ENCODE measurements around the gene C1orf105. TPM values are rescaled to one million over a fixed set of nuclear protein-coding genes. Genes with fewer than 3 reads are reported as not detected.
"Not testable (repeated sequence)": the region's sequence is repeated elsewhere in the genome, so short reads cannot be mapped to it uniquely, and the experiment has no call there.

C1orf105 gene
- total and polyA plus RNA-seq, 2 experiments from 2014 or later, result 3.2 to 21.5 TPM

DNA sequence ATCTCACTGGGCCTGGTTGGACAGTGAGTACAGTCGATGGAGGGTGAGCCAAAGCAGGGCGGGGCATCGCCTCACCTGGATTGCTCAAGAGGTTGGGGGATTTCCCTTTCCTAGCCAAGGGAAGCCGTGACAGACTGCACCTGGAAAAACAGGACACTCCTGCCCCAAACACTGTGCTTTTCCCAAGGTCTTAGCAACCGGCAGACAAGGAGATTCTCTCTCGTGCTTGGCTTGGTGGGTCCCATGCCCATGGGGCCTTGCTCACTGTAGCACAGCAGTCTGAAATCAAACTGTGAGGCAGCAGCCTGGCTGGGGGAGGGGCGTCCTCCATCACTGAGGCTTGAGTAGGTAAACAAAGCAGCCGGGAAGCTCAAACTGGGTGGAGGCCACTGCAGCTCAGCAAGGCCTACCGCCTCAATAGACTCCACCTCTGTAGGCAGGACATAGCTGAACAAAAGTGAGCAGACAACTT, 11.3 kb downstream of the C1orf105 start:
- no peak for DNase-seq (ENCODE audit: low read depth in 1 of 2, low spot score in 1 of 2)
- no peaks in the 10 kb centered on the region for H3K36me3 ChIP-seq
- no peak overlapping the region for H3K27ac ChIP-seq
- TF ChIP-seq, protein P1, sequence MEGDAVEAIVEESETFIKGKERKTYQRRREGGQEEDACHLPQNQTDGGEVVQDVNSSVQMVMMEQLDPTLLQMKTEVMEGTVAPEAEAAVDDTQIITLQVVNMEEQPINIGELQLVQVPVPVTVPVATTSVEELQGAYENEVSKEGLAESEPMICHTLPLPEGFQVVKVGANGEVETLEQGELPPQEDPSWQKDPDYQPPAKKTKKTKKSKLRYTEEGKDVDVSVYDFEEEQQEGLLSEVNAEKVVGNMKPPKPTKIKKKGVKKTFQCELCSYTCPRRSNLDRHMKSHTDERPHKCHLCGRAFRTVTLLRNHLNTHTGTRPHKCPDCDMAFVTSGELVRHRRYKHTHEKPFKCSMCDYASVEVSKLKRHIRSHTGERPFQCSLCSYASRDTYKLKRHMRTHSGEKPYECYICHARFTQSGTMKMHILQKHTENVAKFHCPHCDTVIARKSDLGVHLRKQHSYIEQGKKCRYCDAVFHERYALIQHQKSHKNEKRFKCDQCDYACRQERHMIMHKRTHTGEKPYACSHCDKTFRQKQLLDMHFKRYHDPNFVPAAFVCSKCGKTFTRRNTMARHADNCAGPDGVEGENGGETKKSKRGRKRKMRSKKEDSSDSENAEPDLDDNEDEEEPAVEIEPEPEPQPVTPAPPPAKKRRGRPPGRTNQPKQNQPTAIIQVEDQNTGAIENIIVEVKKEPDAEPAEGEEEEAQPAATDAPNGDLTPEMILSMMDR (IDR thresholded peaks at IDR 0.05; ENCODE audit: low read depth, low read length), result no peak
- no peaks in the 10 kb centered on the region for H3K4me1 ChIP-seq (ENCODE audit: low read depth)
- no peak overlapping the region for H3K4me3 ChIP-seq
- no peaks in the 10 kb centered on the region for H3K27me3 ChIP-seq
- H3K9me3 ChIP-seq (ENCODE audit: low read depth), result no peaks in the 10 kb centered on the region

GRCh38 chr1:172437183-172437582, 16.7 kb downstream of the C1orf105 start:
- H3K4me3 ChIP-seq; DNase-seq (ENCODE audit: low read depth in 1 of 2, low spot score in 1 of 2); H3K36me3 ChIP-seq; H3K27me3 ChIP-seq; H3K27ac ChIP-seq; H3K9me3 ChIP-seq (ENCODE audit: low read depth); H3K4me1 ChIP-seq (ENCODE audit: low read depth): not testable (repeated sequence)

DNA sequence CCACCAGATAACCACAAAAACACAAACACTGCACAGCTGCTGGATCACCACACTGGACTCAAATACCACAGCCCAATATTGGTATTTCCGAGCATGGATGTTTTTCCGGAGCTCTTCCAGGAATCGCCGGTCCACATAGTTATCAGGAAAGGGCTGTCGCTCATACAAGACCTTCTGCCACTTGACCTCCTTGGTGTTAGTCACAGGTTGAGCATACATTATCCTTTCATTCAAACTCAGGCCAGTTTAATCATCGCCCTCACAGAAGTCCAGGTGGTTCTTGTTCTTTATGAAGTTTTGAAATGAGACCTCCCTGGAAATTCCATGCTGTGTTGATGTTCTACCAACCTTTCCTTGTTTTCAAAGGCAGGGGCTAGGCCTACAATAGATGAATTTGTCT, 21.9 kb downstream of the C1orf105 start:
- H3K27me3 ChIP-seq, result no peaks in the 10 kb centered on the region
- H3K4me3 ChIP-seq, result no peak overlapping the region
- H3K4me1 ChIP-seq (ENCODE audit: low read depth), result peaks cover 6% of the 10 kb centered on the region
- no peaks in the 10 kb centered on the region for H3K36me3 ChIP-seq
- H3K27ac ChIP-seq, result no peak overlapping the region
- no peak for DNase-seq (ENCODE audit: low read depth in 1 of 2, low spot score in 1 of 2)
- TF ChIP-seq, protein P1 (IDR thresholded peaks at IDR 0.05; ENCODE audit: low read depth, low read length), result no peak
- H3K9me3 ChIP-seq (ENCODE audit: low read depth), result no peaks in the 10 kb centered on the region

- DNase-seq (ENCODE audit: low read depth in 1 of 2, low spot score in 1 of 2), result no peak
- peaks cover 6% of the 10 kb centered on the region for H3K4me1 ChIP-seq (ENCODE audit: low read depth)
- H3K4me3 ChIP-seq, result peak overlapping the region; percentile 90
- H3K36me3 ChIP-seq, result no peaks in the 10 kb centered on the region
- no peaks in the 10 kb centered on the region for H3K9me3 ChIP-seq (ENCODE audit: low read depth)
- no peak overlapping the region for H3K27ac ChIP-seq
- TF ChIP-seq, protein P1 (IDR thresholded peaks at IDR 0.05; ENCODE audit: low read depth, low read length), result no peak
- H3K27me3 ChIP-seq, result no peaks in the 10 kb centered on the region
Observed at GRCh38 chr1:172442843-172443565, 22.5 kb downstream of the C1orf105 start.

DNA sequence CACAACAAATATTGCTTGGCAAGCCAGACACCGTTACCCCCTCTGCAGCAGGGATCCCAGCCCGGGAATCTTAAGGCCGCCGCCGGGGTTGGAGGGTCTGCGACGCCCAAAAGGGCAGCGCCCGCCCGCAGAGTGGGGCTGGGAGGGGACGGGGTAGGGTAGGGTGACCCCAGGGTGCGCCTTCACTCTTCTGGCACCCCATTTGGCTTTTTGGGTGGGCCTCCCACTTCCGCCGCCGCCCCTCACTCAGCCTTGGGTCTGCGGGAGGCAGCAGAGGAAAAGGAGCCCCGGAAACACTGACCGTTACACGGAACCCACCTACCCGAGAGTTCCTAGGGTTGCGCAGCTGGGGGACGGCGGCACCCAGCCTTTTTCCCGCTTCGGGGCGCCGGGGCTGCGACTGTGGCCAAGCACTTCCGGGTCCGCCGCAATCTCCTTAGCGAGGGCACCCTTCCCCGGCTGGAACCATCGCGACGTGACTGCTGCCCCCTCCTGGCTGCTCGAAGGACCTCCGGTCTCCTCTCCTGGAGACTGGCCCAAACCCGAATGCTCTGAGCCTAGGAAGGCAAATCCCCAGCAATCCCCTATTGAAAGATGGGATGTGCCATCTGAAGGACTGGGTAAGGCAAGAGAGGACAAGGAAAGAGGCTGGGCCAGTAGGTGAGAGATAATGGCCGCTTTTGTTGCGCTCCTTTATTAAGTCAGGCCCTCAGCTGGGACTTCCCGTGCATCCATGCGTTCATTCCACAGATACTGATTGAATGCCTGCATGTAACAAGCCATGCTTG, 23.4 kb downstream of the C1orf105 start, which contains the start of gene PIGC:
PIGC (minus strand) TSS at position 404 of the 788 bp plus-strand sequence. CDS start 1,447 bp downstream, outside the sequence.
- peak within 1 kb of the TSS; percentile 69 for H3K27ac ChIP-seq
- DNase-seq (ENCODE audit: low read depth in 1 of 2, low spot score in 1 of 2), result peak; percentile 91 to 93
- H3K36me3 ChIP-seq, result no peaks in the 10 kb centered on the region
- H3K9me3 ChIP-seq (ENCODE audit: low read depth), result no peaks in the 10 kb centered on the region
- peak within 1 kb of the TSS; percentile 90 for H3K4me3 ChIP-seq
- no peaks in the 10 kb centered on the region for H3K27me3 ChIP-seq
- TF ChIP-seq, protein P1 (IDR thresholded peaks at IDR 0.05; ENCODE audit: low read depth, low read length), result peak; percentile 93
- peaks cover 6% of the 10 kb centered on the region for H3K4me1 ChIP-seq (ENCODE audit: low read depth)

DNA sequence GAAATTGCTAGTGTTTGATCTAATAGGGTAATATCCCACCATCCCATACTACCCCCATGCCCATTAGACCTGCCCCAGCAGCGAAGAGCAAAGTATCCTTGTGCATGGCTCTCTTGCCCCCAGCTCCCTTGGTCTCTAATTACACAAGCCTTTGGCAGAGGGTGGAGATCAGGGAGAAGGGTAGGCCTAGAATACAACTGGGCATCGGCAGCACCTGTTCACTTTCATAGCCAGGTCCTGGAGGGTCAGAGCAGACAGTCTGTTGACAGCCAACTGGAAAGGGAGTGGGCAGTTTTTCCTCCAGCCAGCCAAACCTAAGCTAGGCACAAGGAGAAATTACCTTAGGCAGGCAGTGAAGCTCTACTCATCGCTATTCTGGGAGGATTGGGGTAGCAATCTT, 26.1 kb downstream of the C1orf105 start:
- Histone ChIP-seq H3K4me1 (ENCODE audit: low read depth) (peaks cover 20% of the 10 kb centered on the region), H3K9me3 (ENCODE audit: low read depth) (no peaks in the 10 kb centered on the region), H3K27ac (no peak overlapping the region), H3K4me3 (no peak overlapping the region), H3K36me3 (no peaks in the 10 kb centered on the region), H3K27me3 (no peaks in the 10 kb centered on the region)
- TF ChIP-seq, protein P1 (IDR thresholded peaks at IDR 0.05; ENCODE audit: low read depth, low read length), result no peak
- DNase-seq (ENCODE audit: low read depth in 1 of 2, low spot score in 1 of 2), result no peak

All from cardiac muscle cell (in vitro differentiated cells and primary cell).